Nephron progenitor cell (in vitro differentiated cells): Measurements from ENCODE around the gene EIF4E2.

ENCODE experiments used
- DNase-seq: peaks from one replicate; pipeline ENCODE4 v3.0.0; 2021
- H3K27ac Mint-ChIP-seq: 2 replicates; pipeline ENCODE4 v1.8.0; 2021; ENCODE audit warnings: mild to moderate bottlenecking, moderate library complexity, mixed read lengths
- H3K27me3 Mint-ChIP-seq: 2 replicates; pipeline ENCODE4 v1.8.0; 2021; ENCODE audit warnings: mild to moderate bottlenecking, low read depth, mixed read lengths; ENCODE audit not compliant: poor library complexity
- H3K36me3 Mint-ChIP-seq: 2 replicates; pipeline ENCODE4 v1.8.0; 2021; ENCODE audit warnings: low read depth, mixed read lengths
- H3K4me1 Mint-ChIP-seq: 2 replicates; pipeline ENCODE4 v1.8.0; 2021; ENCODE audit warnings: mixed read lengths
- H3K4me3 Mint-ChIP-seq: 2 replicates; pipeline ENCODE4 v1.8.0; 2021; ENCODE audit warnings: mild to moderate bottlenecking, moderate library complexity, mixed read lengths
- H3K9me3 Mint-ChIP-seq: 2 replicates; pipeline ENCODE4 v1.8.0; 2021; ENCODE audit warnings: mild to moderate bottlenecking, moderate library complexity, mixed read lengths
- CTCF ChIP-seq: fragments of 200-600 bp; sonication (generic); IDR thresholded peaks from 2 replicates; pipeline ENCODE4 v1.5.0; 2021; ENCODE audit warnings: antibody characterized with exemption

EIF4E2 gene

DNA sequence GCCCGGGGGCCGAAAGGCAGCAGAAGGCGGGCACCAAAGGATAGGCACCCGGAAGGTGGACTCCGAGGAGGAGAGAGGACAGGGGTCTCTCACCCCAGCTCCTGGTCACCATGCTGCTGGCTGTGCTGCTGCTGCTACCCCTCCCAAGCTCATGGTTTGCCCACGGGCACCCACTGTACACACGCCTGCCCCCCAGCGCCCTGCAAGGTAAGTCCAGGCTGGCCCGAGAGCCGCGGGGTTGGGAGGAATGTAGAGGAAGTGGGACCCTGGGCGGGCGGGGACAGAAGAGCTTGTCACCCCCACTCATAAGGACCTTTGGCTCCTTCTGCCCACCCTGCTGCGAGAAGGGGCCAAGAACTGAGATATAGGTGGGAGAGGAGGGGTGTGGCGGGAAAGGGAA is 30.0 kb upstream of the EIF4E2 start:
- Mint-ChIP-seq H3K9me3 (no peaks in the 10 kb centered on the region), H3K36me3 (no peaks in the 10 kb centered on the region), H3K4me3 (no peak overlapping the region), H3K4me1 (peaks cover 45% of the 10 kb centered on the region), H3K27me3 (peaks cover 73% of the 10 kb centered on the region), H3K27ac (no peak overlapping the region)
- no peak for DNase-seq
- no peak for TF ChIP-seq CTCF

DNA sequence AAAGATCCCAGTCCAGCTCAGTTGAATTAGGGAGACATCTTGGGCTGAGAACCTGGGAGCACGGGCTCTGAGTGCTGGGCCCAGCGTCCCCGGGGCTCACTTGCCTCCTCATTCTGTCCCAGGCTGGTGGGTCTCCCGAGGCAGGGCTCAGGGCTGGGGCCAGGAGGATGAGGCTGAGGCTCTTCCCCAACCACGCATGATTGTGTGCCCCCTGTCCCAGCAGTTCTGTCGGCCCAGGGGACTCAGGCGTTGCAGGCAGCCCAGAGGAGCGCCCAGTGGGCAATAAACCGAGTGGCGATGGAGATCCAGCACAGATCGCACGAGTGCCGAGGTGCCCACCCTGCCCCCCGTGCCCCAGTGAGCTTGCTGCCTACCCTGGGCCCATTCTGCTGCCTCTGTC is 29.4 kb upstream of the EIF4E2 start:
- no peak for DNase-seq
- Mint-ChIP-seq H3K27me3 (peaks cover 68% of the 10 kb centered on the region), H3K9me3 (no peaks in the 10 kb centered on the region), H3K4me1 (peaks cover 42% of the 10 kb centered on the region), H3K36me3 (no peaks in the 10 kb centered on the region), H3K4me3 (no peak overlapping the region), H3K27ac (no peak overlapping the region)
- no peak for TF ChIP-seq CTCF

- H3K27ac Mint-ChIP-seq, result no peak overlapping the region
- peaks cover 42% of the 10 kb centered on the region for H3K4me1 Mint-ChIP-seq
- peak; percentile 89 for TF ChIP-seq CTCF
- H3K27me3 Mint-ChIP-seq, result peaks cover 59% of the 10 kb centered on the region
- no peaks in the 10 kb centered on the region for H3K9me3 Mint-ChIP-seq
- H3K4me3 Mint-ChIP-seq, result no peak overlapping the region
- DNase-seq, result peak; percentile 87
- H3K36me3 Mint-ChIP-seq, result no peaks in the 10 kb centered on the region
These were observed 28.4 kb upstream of the EIF4E2 start for GRCh38 chr2:232521959-232522622.

- no peak for TF ChIP-seq CTCF
- Mint-ChIP-seq H3K36me3 (no peaks in the 10 kb centered on the region), H3K4me1 (peaks cover 39% of the 10 kb centered on the region), H3K9me3 (no peaks in the 10 kb centered on the region), H3K4me3 (peak overlapping the region; percentile 44), H3K27ac (no peak overlapping the region), H3K27me3 (peaks cover 54% of the 10 kb centered on the region)
- DNase-seq, result no peak
These were observed 27.7 kb upstream of the EIF4E2 start for GRCh38 chr2:232522623-232523401.

GRCh38 chr2:232523402-232523681 is 27.1 kb upstream of the EIF4E2 start:
- Mint-ChIP-seq H3K9me3 (no peaks in the 10 kb centered on the region), H3K4me1 (peaks cover 39% of the 10 kb centered on the region), H3K36me3 (no peaks in the 10 kb centered on the region), H3K27me3 (peaks cover 51% of the 10 kb centered on the region), H3K4me3 (peak overlapping the region; percentile 44), H3K27ac (no peak overlapping the region)
- TF ChIP-seq CTCF, result no peak
- no peak for DNase-seq
